Tibial nerve (tissue), 4 donors: Measurements from ENCODE around the gene KATNBL1. TPM values are rescaled to one million over a fixed set of nuclear protein-coding genes. Genes with fewer than 3 reads are reported as not detected.

ENCODE experiments used
- DNase-seq, 2 donors: peaks; one replicate each; pipeline ENCODE4 v3.0.0-alpha.2; 2019; ENCODE audit warnings: low spot score in 2 of 2
- H3K27ac ChIP-seq, 4 donors: fragments of 200-600 bp; sonication (generic) in 3 of 4; one replicate each; pipeline ENCODE4 v1.5.1; 2017 to 2019; ENCODE audit warnings: mild to moderate bottlenecking in 1 of 4
- H3K27me3 ChIP-seq, 2 donors: fragments of 200-600 bp; sonication (generic) in 1 of 2; one replicate each; pipeline versions ENCODE4 v1.5.1 to v1.6.0; 2017 to 2019
- H3K36me3 ChIP-seq, 3 donors: fragments of 200-600 bp; sonication (generic); one replicate each; pipeline ENCODE4 v1.5.1; 2018 to 2019
- H3K4me1 ChIP-seq, 4 donors: fragments of 200-600 bp; sonication (generic) in 3 of 4; one replicate each; pipeline ENCODE4 v1.5.1; 2017 to 2019
- H3K4me3 ChIP-seq, 4 donors: fragments of 200-600 bp; sonication (generic) in 3 of 4; one replicate each; pipeline ENCODE4 v1.5.1; 2017 to 2019; ENCODE audit warnings: mild to moderate bottlenecking in 1 of 4, moderate library complexity in 1 of 4
- H3K9me3 ChIP-seq, 4 donors: fragments of 200-600 bp; sonication (generic) in 3 of 4; one replicate each; pipeline ENCODE4 v1.5.1; 2017 to 2019
- CTCF ChIP-seq, 5 experiments: fragments of 200-600 bp in 3 of 5; fragments of 450-650 bp in 2 of 5; sonication (generic) in 3 of 5; IDR thresholded peaks; one replicate each; pipeline ENCODE4 v1.5.1; 2016 to 2019; ENCODE audit warnings: antibody characterized with exemption in 5 of 5, mild to moderate bottlenecking in 3 of 5, moderate library complexity in 2 of 5
- EP300 ChIP-seq, 2 donors: sonication (generic); formaldehyde crosslinking; IDR thresholded peaks; one replicate each; pipeline ENCODE4 v1.6.1; 2017; ENCODE audit warnings: antibody characterized with exemption in 2 of 2, mild to moderate bottlenecking in 1 of 2
- POLR2A ChIP-seq, 2 donors: fragments of 450-650 bp; IDR thresholded peaks; one replicate each; pipeline ENCODE4 v1.6.1; 2017; ENCODE audit warnings: antibody characterized with exemption in 2 of 2, mild to moderate bottlenecking in 2 of 2, moderate library complexity in 2 of 2
- WGBS, 2 donors: methylation state at CpG; one replicate each; pipeline ENCODE4 v1.1.5; 2018; 5-methylcytosine and 5-hydroxymethylcytosine counted together
- total RNA-seq, 4 donors: library from RNA; depleted of rRNA; stranded (reverse); fragments of >200 nt; gene quantifications; one replicate each; pipeline ENCODE4 v1.1.0, GENCODE V29; 2016

KATNBL1 gene
- total RNA-seq, 4 donors from 2014 or later, result 81.4 to 104 (median 87.8) TPM

- peaks cover 0 to 83% (median 21%) of the 10 kb centered on the region in 3 donors for H3K36me3 ChIP-seq
- H3K4me3 ChIP-seq, result no peak overlapping the region
- WGBS, 2 donors, result 80% methylated on average over 4 of the region's 4 CpGs
- H3K27me3 ChIP-seq, result no peaks in the 10 kb centered on the region
- no peaks in the 10 kb centered on the region for H3K9me3 ChIP-seq
- no peak for TF ChIP-seq EP300 (IDR thresholded peaks at IDR 0.05)
- no peak for TF ChIP-seq POLR2A (IDR thresholded peaks at IDR 0.05)
- TF ChIP-seq CTCF (IDR thresholded peaks at IDR 0.05), result no peak
- DNase-seq, result no peak
- H3K27ac ChIP-seq, result no peak overlapping the region
- H3K4me1 ChIP-seq, result no peaks in the 10 kb centered on the region
Measured at GRCh38 chr15:34239151-34239808, 29.4 kb upstream of the KATNBL1 start.

GRCh38 chr15:34233614-34234013 lies 23.7 kb upstream of the KATNBL1 start:
- 72 to 78% methylated on average over 6 of the region's 6 CpGs for WGBS, 2 donors
- DNase-seq, result no peak
- Histone ChIP-seq H3K9me3 (no peaks in the 10 kb centered on the region), H3K4me3 (no peak overlapping the region), H3K36me3 (peaks cover 5 to 99% (median 21%) of the 10 kb centered on the region in 3 donors), H3K27ac (no peak overlapping the region), H3K27me3 (no peaks in the 10 kb centered on the region), H3K4me1 (no peaks in the 10 kb centered on the region)
- TF ChIP-seq EP300 (IDR thresholded peaks at IDR 0.05) (no peak), POLR2A (IDR thresholded peaks at IDR 0.05) (no peak), CTCF (IDR thresholded peaks at IDR 0.05) (no peak)

GRCh38 chr15:34223904-34224596 lies 14.2 kb upstream of the KATNBL1 start:
- Histone ChIP-seq H3K27me3 (no peaks in the 10 kb centered on the region), H3K36me3 (peaks cover 0 to 20% (median under 1%) of the 10 kb centered on the region in 3 donors), H3K4me3 (peak overlapping the region; percentile 80 to 95 (median 88)), H3K9me3 (no peaks in the 10 kb centered on the region), H3K4me1 (peaks cover 0 to 28% (median 12%) of the 10 kb centered on the region in 4 donors), H3K27ac (peak overlapping the region; percentile 82 to 91 (median 90))
- no peak for TF ChIP-seq POLR2A (IDR thresholded peaks at IDR 0.05)
- no peak for DNase-seq
- 53% methylated on average over 24 of the region's 24 CpGs for WGBS, 2 donors

GRCh38 chr15:34217587-34218225 lies 7.8 kb upstream of the KATNBL1 start:
- TF ChIP-seq POLR2A (IDR thresholded peaks at IDR 0.05), result no peak
- no peak for TF ChIP-seq EP300 (IDR thresholded peaks at IDR 0.05)
- 86 to 90% methylated on average over 7 of the region's 7 CpGs for WGBS, 2 donors
- Histone ChIP-seq H3K27me3 (no peaks in the 10 kb centered on the region), H3K9me3 (no peaks in the 10 kb centered on the region), H3K4me3 (no peak overlapping the region), H3K27ac (no peak overlapping the region), H3K4me1 (no peaks in the 10 kb centered on the region), H3K36me3 (no peaks in the 10 kb centered on the region)
- no peak for DNase-seq

- no peak for DNase-seq
- no peak overlapping the region for H3K27ac ChIP-seq
- H3K27me3 ChIP-seq, result no peaks in the 10 kb centered on the region
- H3K4me3 ChIP-seq, result no peak overlapping the region
- H3K4me1 ChIP-seq, result no peaks in the 10 kb centered on the region
- H3K36me3 ChIP-seq, result no peaks in the 10 kb centered on the region
- H3K9me3 ChIP-seq, result no peaks in the 10 kb centered on the region
- no peak for TF ChIP-seq EP300 (IDR thresholded peaks at IDR 0.05)
- TF ChIP-seq CTCF (IDR thresholded peaks at IDR 0.05), result no peak
- TF ChIP-seq POLR2A (IDR thresholded peaks at IDR 0.05), result no peak
Measured at GRCh38 chr15:34216527-34217270, 6.8 kb upstream of the KATNBL1 start.
